Astrocyte (in vitro differentiated cells and primary cell): Measurements from ENCODE around the gene RASL10A. TPM values are rescaled to one million over a fixed set of nuclear protein-coding genes. Genes with fewer than 3 reads are reported as not detected.

Experiments
- DNase-seq: peaks from one replicate; pipeline ENCODE4 v3.0.0-alpha.2; 2010; ENCODE audit warnings: low read depth
- FAIRE-seq: peaks from 2 replicates; lab custom pipeline; 2011; peaks lifted over from hg19 to GRCh38; lab: Jason Lieb, UNC
- H2AFZ ChIP-seq: 2 replicates; pipeline ENCODE4 v1.6.0; 2012; ENCODE audit warnings: low read depth, low read length, inconsistent platforms
- H3K27ac ChIP-seq: 2 replicates; pipeline ENCODE4 v1.5.1; 2011; ENCODE audit warnings: low read depth, low read length, inconsistent platforms
- H3K27me3 ChIP-seq: 2 replicates; pipeline ENCODE4 v1.6.0; 2011; ENCODE audit warnings: low read length, inconsistent platforms; ENCODE audit not compliant: insufficient read depth
- H3K36me3 ChIP-seq: 2 replicates; pipeline ENCODE4 v1.5.1; 2011; ENCODE audit warnings: low read length, inconsistent platforms; ENCODE audit not compliant: insufficient read depth
- H3K4me1 ChIP-seq: 2 replicates; pipeline ENCODE4 v1.5.1; 2011; ENCODE audit warnings: low read length, inconsistent platforms; ENCODE audit not compliant: insufficient read depth
- H3K4me2 ChIP-seq: 2 replicates; pipeline ENCODE4 v1.6.0; 2012; ENCODE audit warnings: low read length, inconsistent platforms
- H3K4me3 ChIP-seq: 2 replicates; pipeline ENCODE4 v1.5.1; 2011; ENCODE audit warnings: low read depth, mild to moderate bottlenecking, low read length, inconsistent platforms; ENCODE audit not compliant: insufficient read depth
- H3K79me2 ChIP-seq: 2 replicates; pipeline ENCODE4 v1.6.0; 2012; ENCODE audit warnings: mild to moderate bottlenecking, low read length, inconsistent platforms; ENCODE audit not compliant: insufficient read depth
- H3K9ac ChIP-seq: 2 replicates; pipeline ENCODE4 v1.6.0; 2012; ENCODE audit warnings: mild to moderate bottlenecking, low read length, inconsistent platforms
- H3K9me3 ChIP-seq: 2 replicates; pipeline ENCODE4 v1.5.1; 2012; ENCODE audit warnings: low read depth, mild to moderate bottlenecking, low read length, inconsistent platforms; ENCODE audit not compliant: insufficient read depth
- H4K20me1 ChIP-seq: 2 replicates; pipeline ENCODE4 v1.6.0; 2012; ENCODE audit warnings: low read length, inconsistent platforms; ENCODE audit not compliant: insufficient read depth
- H3K27ac Mint-ChIP-seq: one replicate; pipeline ENCODE4 v1.8.0; 2021; ENCODE audit warnings: mild to moderate bottlenecking, mixed read lengths; ENCODE audit not compliant: unreplicated experiment
- H3K27me3 Mint-ChIP-seq: one replicate; pipeline ENCODE4 v1.8.0; 2021; ENCODE audit warnings: low read depth, mixed read lengths; ENCODE audit not compliant: unreplicated experiment
- H3K36me3 Mint-ChIP-seq: one replicate; pipeline ENCODE4 v1.8.0; 2021; ENCODE audit warnings: low read depth, mixed read lengths; ENCODE audit not compliant: unreplicated experiment
- H3K4me1 Mint-ChIP-seq: one replicate; pipeline ENCODE4 v1.8.0; 2021; ENCODE audit warnings: low read depth, mixed read lengths; ENCODE audit not compliant: unreplicated experiment
- H3K4me3 Mint-ChIP-seq: one replicate; pipeline ENCODE4 v1.8.0; 2021; ENCODE audit warnings: mild to moderate bottlenecking, moderate library complexity, mixed read lengths; ENCODE audit not compliant: unreplicated experiment
- H3K9me3 Mint-ChIP-seq: one replicate; pipeline ENCODE4 v1.8.0; 2021; ENCODE audit warnings: mild to moderate bottlenecking, mixed read lengths; ENCODE audit not compliant: unreplicated experiment
- CTCF ChIP-seq: IDR thresholded peaks from 2 replicates; pipeline ENCODE4 v1.5.1; 2011; ENCODE audit warnings: low read depth, mild to moderate bottlenecking, inconsistent platforms, low read length, moderate library complexity; ENCODE audit not compliant: insufficient read depth
- EZH2 ChIP-seq: IDR thresholded peaks from 2 replicates; pipeline ENCODE4 v1.6.1; 2012; ENCODE audit warnings: mild to moderate bottlenecking, low read length, inconsistent platforms; ENCODE audit not compliant: insufficient read depth
- total RNA-seq: library from RNA; stranded (reverse); gene quantifications from 2 replicates; pipeline ENCODE4 v1.2.1, GENCODE V29; 2021

Gene RASL10A
- total RNA-seq, 1 donor from 2014 or later, result 1.5 TPM

GRCh38 chr22:29328055-29328454 lies 12.6 kb upstream of the RASL10A start:
- Mint-ChIP-seq H3K9me3 (no peaks in the 10 kb centered on the region), H3K36me3 (peaks cover 15% of the 10 kb centered on the region), H3K4me1 (peaks cover 3% of the 10 kb centered on the region), H3K27me3 (no peaks in the 10 kb centered on the region), H3K27ac (no peak overlapping the region), H3K4me3 (no peak overlapping the region)
- TF ChIP-seq EZH2 (no peak), CTCF (no peak)
- Histone ChIP-seq H2AFZ (no peak overlapping the region), H3K36me3 (peaks cover 4% of the 10 kb centered on the region), H4K20me1 (peaks cover 8% of the 10 kb centered on the region), H3K27ac (no peak overlapping the region), H3K9me3 (no peaks in the 10 kb centered on the region), H3K27me3 (no peaks in the 10 kb centered on the region), H3K79me2 (no peaks in the 10 kb centered on the region), H3K9ac (no peak overlapping the region), H3K4me3 (no peak overlapping the region), H3K4me1 (peaks cover 22% of the 10 kb centered on the region), H3K4me2 (no peak overlapping the region)
- FAIRE-seq (no peak), DNase-seq (no peak)

- DNase-seq, result no peak
- no peak overlapping the region for H3K9ac ChIP-seq
- Mint-ChIP-seq H3K27me3 (no peaks in the 10 kb centered on the region), H3K27ac (peak overlapping the region; percentile 53), H3K36me3 (peaks cover 15% of the 10 kb centered on the region), H3K4me1 (peaks cover 3% of the 10 kb centered on the region), H3K4me3 (no peak overlapping the region), H3K9me3 (no peaks in the 10 kb centered on the region)
- no peak overlapping the region for H3K4me2 ChIP-seq
- no peak overlapping the region for H3K27ac ChIP-seq
- no peak overlapping the region for H2AFZ ChIP-seq
- no peak for FAIRE-seq
- H4K20me1 ChIP-seq, result peaks cover 8% of the 10 kb centered on the region
- no peaks in the 10 kb centered on the region for H3K79me2 ChIP-seq
- no peak for TF ChIP-seq CTCF
- TF ChIP-seq EZH2, result no peak
- H3K4me3 ChIP-seq, result no peak overlapping the region
- peaks cover 22% of the 10 kb centered on the region for H3K4me1 ChIP-seq
- H3K27me3 ChIP-seq, result no peaks in the 10 kb centered on the region
- H3K9me3 ChIP-seq, result no peaks in the 10 kb centered on the region
- H3K36me3 ChIP-seq, result peaks cover 4% of the 10 kb centered on the region
Measured at GRCh38 chr22:29327089-29327764, 11.7 kb upstream of the RASL10A start.

- DNase-seq, result no peak
- no peaks in the 10 kb centered on the region for H3K9me3 Mint-ChIP-seq
- H3K4me3 Mint-ChIP-seq, result no peak overlapping the region
- H4K20me1 ChIP-seq, result peaks cover 8% of the 10 kb centered on the region
- H2AFZ ChIP-seq, result no peak overlapping the region
- no peak overlapping the region for H3K4me3 ChIP-seq
- H3K27me3 Mint-ChIP-seq, result no peaks in the 10 kb centered on the region
- H3K27ac ChIP-seq, result no peak overlapping the region
- no peak overlapping the region for H3K27ac Mint-ChIP-seq
- no peaks in the 10 kb centered on the region for H3K9me3 ChIP-seq
- H3K4me1 ChIP-seq, result peaks cover 21% of the 10 kb centered on the region
- H3K4me2 ChIP-seq, result no peak overlapping the region
- FAIRE-seq, result no peak
- no peaks in the 10 kb centered on the region for H3K27me3 ChIP-seq
- H3K79me2 ChIP-seq, result no peaks in the 10 kb centered on the region
- peaks cover 4% of the 10 kb centered on the region for H3K36me3 ChIP-seq
- peaks cover 15% of the 10 kb centered on the region for H3K36me3 Mint-ChIP-seq
- H3K4me1 Mint-ChIP-seq, result peaks cover 3% of the 10 kb centered on the region
- TF ChIP-seq EZH2 (no peak), CTCF (no peak)
- H3K9ac ChIP-seq, result no peak overlapping the region
Measured at GRCh38 chr22:29326481-29326880, 11.0 kb upstream of the RASL10A start.
